GM10248 (cell line): ENCODE measurements around the gene PCMTD2.

Experiments used
- CTCF ChIA-PET: fragments of 300-600 bp; sonication (Branson Sonifier 250); formaldehyde crosslinking; extraction: SDS; loops from one replicate; lab custom pipeline; 2021; ENCODE audit warnings: antibody characterized with exemption; lab: Yijun Ruan, JAX
- POLR2A ChIA-PET: fragments of 350-650 bp; sonication (Branson Sonifier 250); formaldehyde crosslinking; extraction: SDS; loops from one replicate; lab custom pipeline; 2020; ENCODE audit warnings: antibody characterized with exemption; lab: Yijun Ruan, JAX
- DNase-seq: peaks from one replicate; pipeline ENCODE4 v3.0.0; 2012; ENCODE audit errors: extremely low spot score
- CTCF ChIP-seq: IDR thresholded peaks from 2 replicates; pipeline ENCODE4 v1.5.1; 2012; ENCODE audit warnings: mild to moderate bottlenecking, low read depth; ENCODE audit errors: extremely low read depth, missing control alignments, control extremely low read depth

PCMTD2 gene

GRCh38 chr20:64211874-64212658 lies 43.5 kb upstream of the PCMTD2 start:
- ChIA-PET POLR2A (no interaction called here), CTCF (interaction anchor here (0.9 to 1.3 kb wide), 2 partner anchors 13 to 74 kb away, joined by 3 read pairs; no protein-coding TSS in a partner anchor)
- TF ChIP-seq CTCF: no peak
- DNase-seq: no peak

- ChIA-PET POLR2A (no interaction called here), CTCF (interaction anchor here (0.8 to 1.3 kb wide), 3 partner anchors 10 to 73 kb away, joined by 3 to 4 read pairs (median 3); no protein-coding TSS in a partner anchor)
- no peak for TF ChIP-seq CTCF
- no peak for DNase-seq
Measured at GRCh38 chr20:64212755-64213154, 42.8 kb upstream of the PCMTD2 start.

- CTCF ChIA-PET: no interaction called here
Measured at GRCh38 chr20:64214113-64214512, 41.4 kb upstream of the PCMTD2 start.

GRCh38 chr20:64214952-64215351 lies 40.6 kb upstream of the PCMTD2 start:
- POLR2A ChIA-PET: no interaction called here
- TF ChIP-seq CTCF: no peak
- DNase-seq: no peak
- CTCF ChIA-PET: no interaction called here

More at GRCh38 chr20:64214113-64214512, 41.4 kb upstream of the PCMTD2 start:
- DNase-seq: no peak
- no peak for TF ChIP-seq CTCF
- POLR2A ChIA-PET: no interaction called here

- TF ChIP-seq CTCF: no peak
- no peak for DNase-seq
- POLR2A ChIA-PET: no interaction called here
- CTCF ChIA-PET: interaction anchor here (0.7 to 1.3 kb wide), 3 partner anchors 9 to 70 kb away, joined by 3 read pairs; no protein-coding TSS in a partner anchor
Measured at GRCh38 chr20:64216036-64216435, 39.5 kb upstream of the PCMTD2 start.

GRCh38 chr20:64216910-64217309 lies 38.6 kb upstream of the PCMTD2 start:
- POLR2A ChIA-PET: no interaction called here
- DNase-seq: no peak
- TF ChIP-seq CTCF: no peak
- CTCF ChIA-PET: interaction anchor here (0.7 to 1.3 kb wide), 2 partner anchors 8 to 14 kb away, joined by 3 read pairs; no protein-coding TSS in a partner anchor
